KOPT-K1 (cell line): ENCODE results near the gene NAA25.
"Not testable (repeated sequence)": the region's sequence is repeated elsewhere in the genome, so short reads cannot be mapped to it uniquely, and the experiment has no call there.

ENCODE experiments used
- H3K27ac ChIP-seq: fragments of 200-600 bp; sonication (generic); 2 replicates; pipeline ENCODE4 v1.5.1; 2016; ENCODE audit warnings: antibody characterized with exemption, mild to moderate bottlenecking, low read depth, low read length; ENCODE audit not compliant: poor library complexity, severe bottlenecking
- H3K36me3 ChIP-seq: fragments of 200-600 bp; sonication (generic); 2 replicates; pipeline ENCODE4 v1.5.1; 2017; ENCODE audit warnings: antibody characterized with exemption, mild to moderate bottlenecking, low read length, moderate library complexity; ENCODE audit not compliant: insufficient read depth
- H3K9me3 ChIP-seq: fragments of 200-600 bp; sonication (generic); 2 replicates; pipeline ENCODE4 v1.5.1; 2017; ENCODE audit warnings: antibody characterized with exemption, low read length, mild to moderate bottlenecking; ENCODE audit not compliant: insufficient read depth, poor library complexity, severe bottlenecking

NAA25 gene

GRCh38 chr12:112036614-112037013 lies 72.0 kb downstream of the NAA25 start:
- not testable (repeated sequence) for H3K9me3 ChIP-seq, H3K27ac ChIP-seq
- peaks cover 96% of the 10 kb centered on the region for H3K36me3 ChIP-seq

- H3K27ac ChIP-seq = no peak overlapping the region
- peaks cover 96% of the 10 kb centered on the region for H3K36me3 ChIP-seq
- H3K9me3 ChIP-seq = no peaks in the 10 kb centered on the region
Measured at GRCh38 chr12:112035219-112035785, 73.3 kb downstream of the NAA25 start.

- Histone ChIP-seq H3K36me3 (peaks cover 96% of the 10 kb centered on the region), H3K9me3 (no peaks in the 10 kb centered on the region), H3K27ac (no peak overlapping the region)
Measured at GRCh38 chr12:112032292-112032691, 76.3 kb downstream of the NAA25 start.

GRCh38 chr12:112031472-112031871 lies 77.1 kb downstream of the NAA25 start:
- H3K27ac ChIP-seq = no peak overlapping the region
- no peaks in the 10 kb centered on the region for H3K9me3 ChIP-seq
- peaks cover 90% of the 10 kb centered on the region for H3K36me3 ChIP-seq

GRCh38 chr12:112029301-112029700 lies 79.3 kb downstream of the NAA25 start:
- peaks cover 92% of the 10 kb centered on the region for H3K36me3 ChIP-seq
- H3K9me3 ChIP-seq = no peaks in the 10 kb centered on the region
- H3K27ac ChIP-seq = no peak overlapping the region

- no peaks in the 10 kb centered on the region for H3K9me3 ChIP-seq
- H3K36me3 ChIP-seq = peaks cover 92% of the 10 kb centered on the region
- H3K27ac ChIP-seq = no peak overlapping the region
Measured at GRCh38 chr12:112025808-112026375, 82.7 kb downstream of the NAA25 start.

- H3K9me3 ChIP-seq = no peaks in the 10 kb centered on the region
- H3K27ac ChIP-seq = no peak overlapping the region
- peaks cover 92% of the 10 kb centered on the region for H3K36me3 ChIP-seq
Measured at GRCh38 chr12:112023759-112024396, 84.7 kb downstream of the NAA25 start.

- Histone ChIP-seq H3K36me3 (peaks cover 90% of the 10 kb centered on the region), H3K9me3 (no peaks in the 10 kb centered on the region), H3K27ac (no peak overlapping the region)
Measured at GRCh38 chr12:112022241-112023016, 86.2 kb downstream of the NAA25 start.

GRCh38 chr12:112020947-112021457 lies 87.6 kb downstream of the NAA25 start:
- Histone ChIP-seq H3K9me3 (no peaks in the 10 kb centered on the region), H3K36me3 (peaks cover 98% of the 10 kb centered on the region), H3K27ac (no peak overlapping the region)

GRCh38 chr12:112018571-112019237 lies 89.9 kb downstream of the NAA25 start:
- peaks cover 84% of the 10 kb centered on the region for H3K36me3 ChIP-seq
- no peaks in the 10 kb centered on the region for H3K9me3 ChIP-seq
- no peak overlapping the region for H3K27ac ChIP-seq

GRCh38 chr12:112017041-112017440 lies 91.5 kb downstream of the NAA25 start:
- no peaks in the 10 kb centered on the region for H3K9me3 ChIP-seq
- no peak overlapping the region for H3K27ac ChIP-seq
- peaks cover 67% of the 10 kb centered on the region for H3K36me3 ChIP-seq

GRCh38 chr12:112015938-112016337 lies 92.6 kb downstream of the NAA25 start:
- H3K36me3 ChIP-seq = peaks cover 56% of the 10 kb centered on the region
- no peak overlapping the region for H3K27ac ChIP-seq
- no peaks in the 10 kb centered on the region for H3K9me3 ChIP-seq

GRCh38 chr12:112013601-112014402 lies 94.8 kb downstream of the NAA25 start:
- Histone ChIP-seq H3K27ac (peak overlapping the region; percentile 99), H3K9me3 (no peaks in the 10 kb centered on the region), H3K36me3 (peaks cover 43% of the 10 kb centered on the region)
